Thoracic aorta (tissue), 2 donors: ENCODE data around the gene BTF3. TPM values are rescaled to one million over a fixed set of nuclear protein-coding genes. Genes with fewer than 3 reads are reported as not detected.

Source experiments
- ATAC-seq: fragments of 150-250 bp; one replicate; pipeline ENCODE4 v1.8.0; 2017; ENCODE audit warnings: low read depth; ENCODE audit not compliant: insufficient number of reproducible peaks, low FRiP score
- DNase-seq: peaks from one replicate; pipeline ENCODE4 v3.0.0-alpha.2; 2020; ENCODE audit warnings: low spot score
- H3K27ac ChIP-seq, 2 donors: fragments of 200-600 bp; sonication (generic); 1 replicate in 1 of 2; 2 replicates in 1 of 2; pipeline ENCODE4 v1.5.1; 2016; ENCODE audit warnings: mild to moderate bottlenecking in 2 of 2, moderate library complexity in 2 of 2
- H3K27me3 ChIP-seq: fragments of 200-600 bp; sonication (generic); replicated peaks from 2 replicates; pipeline ENCODE4 v1.6.0; 2016; ENCODE audit warnings: mild to moderate bottlenecking; ENCODE audit not compliant: insufficient read depth
- H3K36me3 ChIP-seq: fragments of 200-600 bp; sonication (generic); one replicate; pipeline ENCODE4 v1.5.1; 2016
- H3K4me1 ChIP-seq, 2 donors: fragments of 200-600 bp; sonication (generic); 1 replicate in 1 of 2; 2 replicates in 1 of 2; pipeline versions ENCODE4 v1.5.1 to v1.6.0; 2016; ENCODE audit warnings: low read depth in 2 of 2, mild to moderate bottlenecking in 1 of 2; ENCODE audit not compliant: control insufficient read depth in 1 of 2
- H3K4me3 ChIP-seq: fragments of 200-600 bp; sonication (generic); 2 replicates; pipeline ENCODE4 v1.5.1; 2016; ENCODE audit warnings: mild to moderate bottlenecking
- H3K9me3 ChIP-seq: fragments of 200-600 bp; sonication (generic); 2 replicates; pipeline ENCODE4 v1.5.1; 2016
- total RNA-seq, 2 donors: library from RNA; depleted of rRNA; stranded (reverse); fragments of >200 nt; gene quantifications; one replicate each; pipeline versions ENCODE4 v1.1.0 to v1.2.3, GENCODE V29; 2016
- TF ChIP-seq, protein P1 (sequence below): fragments of 200-600 bp; sonication (generic); IDR thresholded peaks from one replicate; pipeline ENCODE4 v1.5.1; 2019; ENCODE audit warnings: antibody characterized with exemption

The BTF3 gene
- 100 to 1,000 TPM; 250 to 407 TPM for total RNA-seq

DNA sequence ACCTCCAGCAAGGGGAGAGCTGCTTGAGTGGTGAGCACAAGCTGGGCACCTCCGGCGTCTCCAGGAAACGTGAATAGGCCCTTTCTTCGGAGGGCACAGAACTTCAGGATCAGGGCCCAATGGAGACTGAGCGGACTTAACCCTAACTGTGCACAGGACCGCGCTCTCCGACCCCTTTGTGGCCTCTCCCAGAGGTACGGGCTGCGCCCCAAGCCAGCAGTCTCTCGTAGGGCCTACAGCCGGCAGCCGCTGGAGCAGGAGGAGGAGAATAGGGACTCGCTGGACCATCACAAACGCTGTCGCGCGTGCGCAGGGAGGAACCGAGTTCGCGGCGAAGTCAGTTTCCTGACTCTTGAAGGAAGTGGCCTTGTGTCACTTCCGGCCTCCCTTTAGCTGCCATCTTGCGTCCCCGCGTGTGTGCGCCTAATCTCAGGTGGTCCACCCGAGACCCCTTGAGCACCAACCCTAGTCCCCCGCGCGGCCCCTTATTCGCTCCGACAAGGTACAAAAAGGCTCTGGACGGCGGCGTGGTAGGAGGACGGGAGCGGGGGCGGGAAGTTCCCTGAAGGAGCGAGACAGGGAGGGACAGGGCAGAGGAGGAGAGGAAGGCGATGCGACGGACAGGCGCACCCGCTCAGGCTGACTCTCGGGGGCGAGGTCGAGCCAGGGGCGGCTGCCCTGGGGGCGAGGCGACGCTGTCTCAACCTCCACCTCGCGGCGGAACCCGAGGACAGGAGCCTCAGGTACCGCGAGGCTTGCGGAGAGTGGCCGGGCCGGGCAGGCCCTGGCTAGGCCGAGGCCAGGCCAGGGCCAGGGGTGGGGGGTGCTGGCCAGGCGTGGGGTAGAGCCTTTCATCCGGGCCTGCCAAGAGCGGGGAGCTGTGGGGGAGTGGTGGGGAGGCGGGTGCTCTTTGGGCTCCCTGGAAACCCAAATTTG lies at the start of gene BTF3:
Gene BTF3, plus strand, starts transcription at position 386 of the 936 bp plus-strand sequence. Its CDS starts 226 bp downstream, at position 612.
- Histone ChIP-seq H3K4me1 (peaks cover 24 to 35% of the 10 kb centered on the region in 2 donors), H3K27me3 (no peaks in the 10 kb centered on the region), H3K36me3 (peaks cover 7% of the 10 kb centered on the region), H3K27ac (peak within 1 kb of the TSS; percentile 93 to 97), H3K9me3 (no peaks in the 10 kb centered on the region), H3K4me3 (peak within 1 kb of the TSS; percentile 95)
- DNase-seq (peak; percentile 90), ATAC-seq (peak; percentile 97)
- TF ChIP-seq, protein P1, sequence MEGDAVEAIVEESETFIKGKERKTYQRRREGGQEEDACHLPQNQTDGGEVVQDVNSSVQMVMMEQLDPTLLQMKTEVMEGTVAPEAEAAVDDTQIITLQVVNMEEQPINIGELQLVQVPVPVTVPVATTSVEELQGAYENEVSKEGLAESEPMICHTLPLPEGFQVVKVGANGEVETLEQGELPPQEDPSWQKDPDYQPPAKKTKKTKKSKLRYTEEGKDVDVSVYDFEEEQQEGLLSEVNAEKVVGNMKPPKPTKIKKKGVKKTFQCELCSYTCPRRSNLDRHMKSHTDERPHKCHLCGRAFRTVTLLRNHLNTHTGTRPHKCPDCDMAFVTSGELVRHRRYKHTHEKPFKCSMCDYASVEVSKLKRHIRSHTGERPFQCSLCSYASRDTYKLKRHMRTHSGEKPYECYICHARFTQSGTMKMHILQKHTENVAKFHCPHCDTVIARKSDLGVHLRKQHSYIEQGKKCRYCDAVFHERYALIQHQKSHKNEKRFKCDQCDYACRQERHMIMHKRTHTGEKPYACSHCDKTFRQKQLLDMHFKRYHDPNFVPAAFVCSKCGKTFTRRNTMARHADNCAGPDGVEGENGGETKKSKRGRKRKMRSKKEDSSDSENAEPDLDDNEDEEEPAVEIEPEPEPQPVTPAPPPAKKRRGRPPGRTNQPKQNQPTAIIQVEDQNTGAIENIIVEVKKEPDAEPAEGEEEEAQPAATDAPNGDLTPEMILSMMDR: no peak

DNA sequence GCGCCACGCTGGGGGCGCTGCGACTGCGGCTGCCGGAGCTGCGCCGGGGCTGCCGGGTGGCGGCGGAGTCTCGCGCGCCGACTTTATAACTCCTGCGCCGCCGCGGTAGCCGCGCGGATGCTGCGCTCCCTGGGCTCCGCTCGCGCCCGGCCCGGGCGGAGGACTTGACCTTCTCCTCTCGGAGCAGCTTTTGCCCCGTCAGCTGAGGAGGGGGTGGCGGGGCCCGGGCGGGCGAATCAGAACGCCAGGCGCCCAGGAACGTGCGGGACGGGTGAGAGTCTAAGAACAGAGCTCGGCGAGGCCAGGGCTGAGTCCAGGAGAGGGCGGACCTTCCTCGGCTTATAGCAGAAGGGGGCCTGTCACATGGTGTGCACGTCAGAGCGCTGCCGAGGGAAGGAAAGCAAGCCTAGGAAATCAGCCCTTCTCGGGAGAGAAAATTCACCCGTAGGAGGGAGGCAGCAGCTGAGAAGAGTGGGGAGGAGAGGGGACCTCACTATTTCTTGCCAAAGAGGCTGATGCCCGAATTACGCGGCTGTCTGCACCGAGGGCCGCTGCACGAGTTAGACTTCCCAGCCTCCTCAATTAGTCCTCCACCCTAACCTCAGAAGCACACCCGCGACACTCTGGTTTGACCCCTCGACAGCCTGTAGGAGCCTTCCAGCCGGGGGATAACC lies 49.6 kb upstream of the BTF3 start, which contains the start of gene FOXD1:
Gene FOXD1, minus strand, starts transcription at position 315 of the 674 bp plus-strand sequence. CDS start 415 bp downstream, outside the sequence.
- peaks cover 12 to 34% of the 10 kb centered on the region in 2 donors for H3K4me1 ChIP-seq
- peak within 1 kb of the TSS; percentile 86 for H3K4me3 ChIP-seq
- H3K27ac ChIP-seq: peak within 1 kb of the TSS; percentile 82
- H3K27me3 ChIP-seq: peaks cover 32% of the 10 kb centered on the region
- DNase-seq: peak; percentile 75
- ATAC-seq: peak; percentile 62
- TF ChIP-seq, protein P1: no peak
- no peaks in the 10 kb centered on the region for H3K9me3 ChIP-seq
- peaks cover 2% of the 10 kb centered on the region for H3K36me3 ChIP-seq

DNA sequence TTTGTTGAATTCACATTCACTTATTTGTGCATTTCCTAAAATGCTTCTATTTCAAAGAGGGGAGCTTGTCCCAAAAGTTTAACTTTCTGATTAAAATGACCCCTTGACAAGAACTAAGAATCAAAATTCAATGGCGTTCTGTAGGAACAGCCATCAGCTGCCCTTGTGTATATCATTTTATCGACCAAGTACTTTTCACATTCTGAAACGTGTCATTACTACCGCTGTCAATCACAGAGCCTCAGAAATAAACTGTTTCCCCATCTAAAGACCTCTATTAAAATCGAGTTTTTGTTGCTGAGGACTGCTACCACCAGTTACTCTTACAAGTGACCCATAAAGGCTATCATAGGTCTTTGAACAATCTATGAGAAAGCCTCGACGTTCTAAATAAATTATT lies 48.1 kb upstream of the BTF3 start:
- Histone ChIP-seq H3K27ac (no peak overlapping the region), H3K4me1 (peaks cover 12 to 34% of the 10 kb centered on the region in 2 donors), H3K27me3 (peaks cover 27% of the 10 kb centered on the region), H3K4me3 (no peak overlapping the region), H3K36me3 (no peaks in the 10 kb centered on the region), H3K9me3 (no peaks in the 10 kb centered on the region)
- ATAC-seq (no peak), DNase-seq (no peak)
- TF ChIP-seq, protein P1: no peak

DNA sequence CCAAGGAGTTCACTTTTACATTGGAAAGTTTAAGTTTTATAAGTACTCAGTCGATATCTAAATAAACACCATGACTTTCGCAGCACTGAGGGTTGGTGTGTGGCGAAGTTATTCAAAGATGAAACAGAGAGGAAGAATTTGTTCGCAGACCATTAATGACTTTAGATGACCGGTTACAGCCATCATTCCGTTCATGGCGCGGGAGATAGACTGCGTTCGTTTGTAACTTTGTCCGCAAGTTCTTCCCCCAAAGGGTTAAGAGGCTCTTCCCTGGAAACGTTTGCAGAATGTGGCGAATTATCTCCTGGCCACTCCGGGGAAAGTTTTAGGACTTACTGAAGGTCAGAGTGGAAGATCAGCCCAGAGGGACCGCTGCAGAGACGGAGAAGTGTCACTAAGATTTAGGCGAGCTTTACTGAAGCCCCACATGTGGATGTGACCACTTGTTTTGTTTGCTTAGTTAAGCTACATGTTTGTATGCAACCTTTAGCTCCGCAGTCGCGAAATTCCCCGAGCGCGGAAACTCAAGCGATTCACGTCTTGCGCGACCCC lies 47.5 kb upstream of the BTF3 start:
- peaks cover 27% of the 10 kb centered on the region for H3K27me3 ChIP-seq
- no peak for ATAC-seq
- no peaks in the 10 kb centered on the region for H3K9me3 ChIP-seq
- TF ChIP-seq, protein P1: no peak
- DNase-seq: no peak
- no peak overlapping the region for H3K27ac ChIP-seq
- peak overlapping the region; percentile 70 for H3K4me3 ChIP-seq
- no peaks in the 10 kb centered on the region for H3K36me3 ChIP-seq
- H3K4me1 ChIP-seq: peaks cover 12 to 30% of the 10 kb centered on the region in 2 donors
